GM18517 (cell line): ENCODE data around the gene PRKN.
"Not testable (repeated sequence)": the region's sequence is repeated elsewhere in the genome, so short reads cannot be mapped to it uniquely, and the experiment has no call there.

Experiments used
- ATAC-seq: cut with Tn5 transposase; IDR thresholded peaks from one replicate; pipeline ENCODE4 v1.9.1; 2021; ENCODE audit warnings: mild to moderate bottlenecking, moderate library complexity; ENCODE audit not compliant: unreplicated experiment

The PRKN gene

GRCh38 chr6:162541019-162541601 lies 186.5 kb downstream of the PRKN start:
- ATAC-seq, result no peak

- ATAC-seq, result no peak
Observed at GRCh38 chr6:162539321-162539720, 188.2 kb downstream of the PRKN start.

GRCh38 chr6:162538643-162539064 lies 188.9 kb downstream of the PRKN start:
- ATAC-seq, result no peak

GRCh38 chr6:162533009-162533400 lies 194.6 kb downstream of the PRKN start:
- no peak for ATAC-seq

GRCh38 chr6:162532283-162533008 lies 195.1 kb downstream of the PRKN start:
- no peak for ATAC-seq

GRCh38 chr6:162531391-162531790 lies 196.2 kb downstream of the PRKN start:
- not testable (repeated sequence) for ATAC-seq

GRCh38 chr6:162528538-162528937 lies 199.0 kb downstream of the PRKN start:
- ATAC-seq, result no peak

- ATAC-seq, result no peak
Observed at GRCh38 chr6:162526960-162527359, 200.6 kb downstream of the PRKN start.

- ATAC-seq, result no peak
Observed at GRCh38 chr6:162525181-162525580, 202.4 kb downstream of the PRKN start.

- no peak for ATAC-seq
Observed at GRCh38 chr6:162512744-162513143, 214.8 kb downstream of the PRKN start.

GRCh38 chr6:162497389-162497788 lies 230.2 kb downstream of the PRKN start:
- ATAC-seq, result no peak

GRCh38 chr6:162493917-162494316 lies 233.6 kb downstream of the PRKN start:
- no peak for ATAC-seq

GRCh38 chr6:162491637-162492036 lies 235.9 kb downstream of the PRKN start:
- ATAC-seq, result no peak

GRCh38 chr6:162489101-162489976 lies 238.2 kb downstream of the PRKN start:
- no peak for ATAC-seq

- ATAC-seq, result no peak
Observed at GRCh38 chr6:162488444-162488843, 239.1 kb downstream of the PRKN start.

- no peak for ATAC-seq
Observed at GRCh38 chr6:162485464-162485863, 242.1 kb downstream of the PRKN start.

- no peak for ATAC-seq
Observed at GRCh38 chr6:162481938-162482337, 245.6 kb downstream of the PRKN start.

- no peak for ATAC-seq
Observed at GRCh38 chr6:162481320-162481719, 246.2 kb downstream of the PRKN start.

- ATAC-seq, result no peak
Observed at GRCh38 chr6:162478192-162478671, 249.3 kb downstream of the PRKN start.

- no peak for ATAC-seq
Observed at GRCh38 chr6:162474722-162475121, 252.8 kb downstream of the PRKN start.

- ATAC-seq, result no peak
Observed at GRCh38 chr6:162471842-162472241, 255.7 kb downstream of the PRKN start.

- ATAC-seq, result no peak
Observed at GRCh38 chr6:162468326-162468725, 259.2 kb downstream of the PRKN start.
